C4-2B (cell line): ENCODE data around the gene TRIM10.

ENCODE experiments used
- H3K27ac ChIP-seq: fragments of 450-650 bp; 2 replicates; pipeline ENCODE4 v1.5.1; 2017
- CTCF ChIP-seq: fragments of 450-650 bp; conservative IDR thresholded peaks from 2 replicates; pipeline ENCODE4 v1.5.1; 2017; ENCODE audit warnings: mild to moderate bottlenecking
- ZFX ChIP-seq: fragments of 450-650 bp; IDR thresholded peaks from 2 replicates; pipeline ENCODE4 v1.6.1; 2017

The TRIM10 gene

GRCh38 chr6:30102970-30103871 lies 57.8 kb downstream of the TRIM10 start:
- no peak overlapping the region for H3K27ac ChIP-seq
- TF ChIP-seq CTCF, result peak; percentile 94
- TF ChIP-seq ZFX, result no peak

GRCh38 chr6:30102414-30102969 lies 58.5 kb downstream of the TRIM10 start:
- H3K27ac ChIP-seq, result no peak overlapping the region
- TF ChIP-seq ZFX (no peak), CTCF (no peak)
